HepG2 (cell line): Measurements from ENCODE around the gene G6PC2. TPM values are rescaled to one million over a fixed set of nuclear protein-coding genes. Genes with fewer than 3 reads are reported as not detected.

Source experiments
- ATAC-seq: fragments of 200-7000 bp; cut with Tn5 transposase; 3 replicates; pipeline ENCODE4 v1.9.1; 2020; ENCODE audit warnings: mild to moderate bottlenecking, moderate library complexity
- BruUV-seq: library from RNA; stranded (reverse); fragments of 400-500 nt; replicated peaks from 2 replicates; lab custom pipeline; 2021; lab: Mats Ljungman, UMichigan
- CTCF ChIA-PET: fragments of 300-600 bp; formaldehyde crosslinking; extraction: SDS; loops from one replicate; lab custom pipeline; 2021; ENCODE audit warnings: low total read pairs, inconsistent platforms, low intra/inter-chr PET ratio; lab: Yijun Ruan, JAX
- POLR2A ChIA-PET: fragments of 350-600 bp; sonication (Branson Sonifier 250); formaldehyde crosslinking; loops from one replicate; lab custom pipeline; 2020; ENCODE audit warnings: antibody characterized with exemption, inconsistent platforms; lab: Yijun Ruan, JAX
- DNase-seq: peaks from one replicate; pipeline ENCODE4 v3.0.0-alpha.2; 2015; ENCODE audit warnings: low spot score
- FAIRE-seq: peaks from 3 replicates; lab custom pipeline; 2011; peaks lifted over from hg19 to GRCh38; lab: Jason Lieb, UNC
- H2AFZ ChIP-seq: one replicate; pipeline ENCODE4 v1.6.1; 2011; ENCODE audit warnings: low read length, inconsistent platforms
- H3K27ac ChIP-seq: fragments of 300-600 bp; 3 replicates; pipeline ENCODE4 v1.8.0; 2011; ENCODE audit warnings: mixed run types, mild to moderate bottlenecking, mixed read lengths, low read length, inconsistent platforms; ENCODE audit not compliant: insufficient read depth; ENCODE audit errors: extremely low read length
- H3K27me3 ChIP-seq, 2 experiments: fragments of 200-600 bp in 1 of 2; 2 replicates in 1 of 2; 3 replicates in 1 of 2; pipeline versions ENCODE4 v1.6.0 to v1.8.0; 2011; ENCODE audit warnings: low read length in 2 of 2, mild to moderate bottlenecking in 2 of 2, moderate library complexity in 2 of 2, inconsistent platforms in 1 of 2; ENCODE audit not compliant: insufficient read depth in 2 of 2, control insufficient read depth in 1 of 2
- H3K36me3 ChIP-seq, 2 experiments: fragments of 200-600 bp in 1 of 2; replicated peaks in 1 of 2; 2 replicates in 1 of 2; 3 replicates in 1 of 2; pipeline versions ENCODE4 v1.5.1 to v1.8.0; 2011; ENCODE audit warnings: low read length in 2 of 2, inconsistent platforms in 1 of 2; ENCODE audit not compliant: insufficient read depth in 2 of 2, control insufficient read depth in 1 of 2
- H3K4me1 ChIP-seq: 2 replicates; pipeline ENCODE4 v1.5.1; 2012; ENCODE audit warnings: low read length, inconsistent platforms; ENCODE audit not compliant: insufficient read depth
- H3K4me2 ChIP-seq: 2 replicates; pipeline ENCODE4 v1.6.0; 2011; ENCODE audit warnings: low read depth, low read length, inconsistent platforms
- H3K4me3 ChIP-seq, 3 experiments: fragments of 200-600 bp in 1 of 3; sonication (generic), shearing (Covaris generic) in 1 of 3; replicated peaks in 1 of 3; 2 replicates each; pipeline ENCODE4 v1.5.1; 2011 to 2016; ENCODE audit warnings: low read length in 3 of 3, inconsistent platforms in 2 of 3, low read depth in 2 of 3, mild to moderate bottlenecking in 2 of 3, control low read depth in 1 of 3, mixed read lengths in 1 of 3; ENCODE audit not compliant: insufficient read depth in 1 of 3
- H3K79me2 ChIP-seq: one replicate; pipeline ENCODE4 v1.6.1; 2011; ENCODE audit warnings: low read length, inconsistent platforms; ENCODE audit not compliant: insufficient read depth
- H3K9ac ChIP-seq: 2 replicates; pipeline ENCODE4 v1.6.0; 2011; ENCODE audit warnings: mild to moderate bottlenecking, low read depth, low read length, inconsistent platforms; ENCODE audit not compliant: insufficient read depth
- H3K9me3 ChIP-seq: 2 replicates; pipeline ENCODE4 v1.5.1; 2012; ENCODE audit warnings: mild to moderate bottlenecking, low read length
- H4K20me1 ChIP-seq: 2 replicates; pipeline ENCODE4 v1.6.0; 2011; ENCODE audit warnings: inconsistent platforms, mild to moderate bottlenecking, low read length, moderate library complexity; ENCODE audit not compliant: insufficient read depth
- GFI1 ChIP-seq: sonication (generic); formaldehyde crosslinking; IDR thresholded peaks from 2 replicates; pipeline ENCODE4 v1.5.0; 2020; ENCODE audit warnings: missing genetic modification reagents, mild to moderate bottlenecking, borderline replicate concordance
- GRHL1 ChIP-seq: sonication (generic); formaldehyde crosslinking; conservative IDR thresholded peaks from 2 replicates; pipeline ENCODE4 v1.8.0; 2022; ENCODE audit warnings: missing genetic modification reagents
- HOXA3 ChIP-seq: sonication (generic); formaldehyde crosslinking; IDR thresholded peaks from 2 replicates; pipeline ENCODE4 v1.5.0; 2020; ENCODE audit warnings: missing genetic modification reagents
- IRX3 ChIP-seq: sonication (generic); formaldehyde crosslinking; IDR thresholded peaks from 2 replicates; pipeline ENCODE4 v1.8.1; 2023; ENCODE audit warnings: mild to moderate bottlenecking, low read depth, missing genetic modification reagents, borderline replicate concordance
- PAF1 ChIP-seq: IDR thresholded peaks from 2 replicates; pipeline ENCODE4 v1.6.1; 2016; ENCODE audit warnings: missing genetic modification reagents, missing compliant biosample characterization
- PBX2 ChIP-seq: IDR thresholded peaks from 2 replicates; pipeline ENCODE4 v1.6.1; 2016; ENCODE audit warnings: control low read depth
- PRDM4 ChIP-seq: sonication (generic); formaldehyde crosslinking; IDR thresholded peaks from 2 replicates; pipeline ENCODE4 v1.9.0; 2021; ENCODE audit warnings: missing genetic modification reagents, borderline replicate concordance
- U2AF1 ChIP-seq: fragments of 200-400 bp; formaldehyde crosslinking; optimal IDR thresholded peaks from 2 replicates; pipeline ENCODE3; 2017; ENCODE audit warnings: mild to moderate bottlenecking, low read depth, low read length
- ZNF138 ChIP-seq: sonication (generic); formaldehyde crosslinking; IDR thresholded peaks from 2 replicates; pipeline ENCODE4 v1.5.0; 2020; ENCODE audit warnings: mild to moderate bottlenecking, low read depth, missing genetic modification reagents
- ZNF446 ChIP-seq: sonication (generic); formaldehyde crosslinking; IDR thresholded peaks from 2 replicates; pipeline ENCODE4 v1.5.0; 2020; ENCODE audit warnings: mild to moderate bottlenecking, missing genetic modification reagents
- ZNF503 ChIP-seq: sonication (generic); formaldehyde crosslinking; IDR thresholded peaks from 2 replicates; pipeline ENCODE4 v1.4.0; 2020; ENCODE audit warnings: missing genetic modification reagents
- ZNF670 ChIP-seq: sonication (generic); formaldehyde crosslinking; IDR thresholded peaks from 2 replicates; pipeline ENCODE4 v1.8.0; 2022; ENCODE audit warnings: mild to moderate bottlenecking, missing genetic modification reagents, borderline replicate concordance
- WGBS: methylation state at CpG from one replicate; pipeline ENCODE4 v1.1.6; 2017; ENCODE audit warnings: low lambda C conversion rate; 5-methylcytosine and 5-hydroxymethylcytosine counted together
- in situ Hi-C: cut with HindIII; loops from 2 replicates; pipeline ENCODE4 v1.10.0; 2017; ENCODE audit warnings: low pct_unique_long_range_greater_than_20kb; ENCODE audit not compliant: extremely low pct_ligation_motif_present
- intact Hi-C: fragments of 100-400 bp; cut with micrococcal nuclease; formaldehyde crosslinking; loops from one replicate; pipeline ENCODE4 v1.10.0; 2022; ENCODE audit not compliant: unreplicated experiment
- polyA plus RNA-seq, 8 experiments: library from polyadenylated mRNA; depleted of rRNA in 3 of 8; stranded (reverse) in 7 of 8; unstranded in 1 of 8; fragments of >200 nt; fragmentation: Illumina TruSeq in 4 of 8; extraction: Trizol in 4 of 8; gene quantifications; 2 replicates each; pipeline versions ENCODE4 v1.2.1 to v1.2.3, GENCODE V29; 2011 to 2016; ENCODE audit warnings: low read depth in 4 of 8, missing spikeins in 1 of 8, mixed read lengths in 1 of 8; ENCODE audit not compliant: insufficient read depth in 1 of 8
- total RNA-seq, 5 experiments: library from RNA; depleted of rRNA; stranded (reverse); fragments of >200 nt; fragmentation: Illumina TruSeq; extraction: Trizol; gene quantifications; 2 replicates each; pipeline ENCODE4 v1.2.3, GENCODE V29; 2016; ENCODE audit warnings: low read depth in 1 of 5

Gene G6PC2
- total and polyA plus RNA-seq, 2 of the 13 experiments (the other 11 are each of a cell fraction or from before 2014, with no cell fraction given) = not detected

GRCh38 chr2:168930242-168930641 is 29.2 kb downstream of the G6PC2 start:
- 51% methylated on average over 1 of the region's 1 CpG for WGBS
- Histone ChIP-seq H3K9me3 (no peaks in the 10 kb centered on the region), H3K4me1 (no peaks in the 10 kb centered on the region), H3K27me3 (peaks cover 0 to 5% of the 10 kb centered on the region in 2 experiments; a peak in 2 of 5 replicates), H3K79me2 (no peaks in the 10 kb centered on the region), H3K9ac (no peak overlapping the region), H3K4me3 (no peak overlapping the region), H3K4me2 (no peak overlapping the region), H2AFZ (no peak overlapping the region), H3K36me3 (no peaks in the 10 kb centered on the region), H3K27ac (no peak overlapping the region), H4K20me1 (no peaks in the 10 kb centered on the region)
- POLR2A ChIA-PET = no interaction called here
- DNase-seq = no peak
- FAIRE-seq = no peak
- in situ Hi-C loops = no loop called here
- BruUV-seq = no TSS peak
- CTCF ChIA-PET = no interaction called here
- intact Hi-C loops = no loop called here
- ATAC-seq = no peak
- TF ChIP-seq ZNF670 = no peak
- TF ChIP-seq HOXA3 (CRISPR knock-in tag) = no peak
- TF ChIP-seq GRHL1 (CRISPR knock-in tag) = no peak
- TF ChIP-seq GFI1 = no peak
- no peak for TF ChIP-seq U2AF1
- TF ChIP-seq IRX3 = no peak
- TF ChIP-seq PRDM4 = no peak
- no peak for TF ChIP-seq ZNF446
- TF ChIP-seq ZNF503 = no peak
- TF ChIP-seq PAF1 (CRISPR knock-in tag) = no peak
- no peak for TF ChIP-seq PBX2 (CRISPR knock-in tag)
- no peak for TF ChIP-seq ZNF138 (CRISPR knock-in tag)
